H1 (cell line): Measurements from ENCODE around the gene GTF2F2. TPM values are rescaled to one million over a fixed set of nuclear protein-coding genes. Genes with fewer than 3 reads are reported as not detected.

Experiments used
- JUN ChIP-seq: IDR thresholded peaks from 2 replicates; pipeline ENCODE4 v1.6.1; 2011; ENCODE audit warnings: low read depth, mild to moderate bottlenecking, improper control_type of control experiment, low read length
- polyA plus RNA-seq, 7 experiments: library from polyadenylated mRNA; depleted of rRNA in 3 of 7; stranded (reverse) in 5 of 7; unstranded in 2 of 7; fragments of >200 nt in 5 of 7; fragments of 200-250 nt in 2 of 7; gene quantifications; 1 replicate in 5 of 7; 2 replicates in 1 of 7; 4 replicates in 1 of 7; pipeline versions ENCODE4 v1.2.1 to v1.2.3, GENCODE V29; 2011 to 2013; ENCODE audit warnings: missing spikeins in 2 of 7, mixed read lengths in 2 of 7
- total RNA-seq: library from RNA; stranded (reverse); fragmentation: NEBNext Ultra II Directional; extraction: Animal tissue kit (Norgen Biotek cat#: 25700); gene quantifications from 2 replicates; pipeline ENCODE4 v1.2.1, GENCODE V29; 2021
- TF ChIP-seq, protein P1 (sequence below): fragments of 300-600 bp; sonication (generic); IDR thresholded peaks from 2 replicates; pipeline ENCODE4 v1.7.1; 2012; ENCODE audit warnings: low read length, moderate library complexity, mild to moderate bottlenecking, inconsistent platforms; ENCODE audit not compliant: insufficient replicate concordance

GTF2F2 gene
- total and polyA plus RNA-seq, 2 of the 8 experiments (the other 6 are each of a cell fraction or from before 2014, with no cell fraction given), result 10.8 to 31.1 TPM

DNA sequence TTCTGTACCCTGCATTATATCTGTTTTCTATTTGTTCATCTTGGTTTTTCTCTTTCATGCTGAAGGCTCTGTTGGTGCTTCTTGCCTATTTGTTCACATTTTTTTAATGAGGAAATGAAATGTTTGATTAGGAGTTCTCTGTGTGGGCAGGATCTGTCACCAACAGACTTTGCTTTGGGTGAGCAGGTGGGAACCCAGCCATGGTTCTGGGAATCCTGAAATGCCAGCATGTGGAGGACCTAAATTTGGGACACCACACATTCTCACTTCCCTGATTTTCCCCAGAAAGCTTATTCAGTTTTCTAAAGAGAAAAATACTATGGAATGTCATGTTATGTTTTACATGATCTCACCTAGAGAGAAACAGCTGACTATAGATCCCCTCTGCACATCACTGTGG is 186.7 kb downstream of the GTF2F2 start (continued):
- TF ChIP-seq, protein P1, sequence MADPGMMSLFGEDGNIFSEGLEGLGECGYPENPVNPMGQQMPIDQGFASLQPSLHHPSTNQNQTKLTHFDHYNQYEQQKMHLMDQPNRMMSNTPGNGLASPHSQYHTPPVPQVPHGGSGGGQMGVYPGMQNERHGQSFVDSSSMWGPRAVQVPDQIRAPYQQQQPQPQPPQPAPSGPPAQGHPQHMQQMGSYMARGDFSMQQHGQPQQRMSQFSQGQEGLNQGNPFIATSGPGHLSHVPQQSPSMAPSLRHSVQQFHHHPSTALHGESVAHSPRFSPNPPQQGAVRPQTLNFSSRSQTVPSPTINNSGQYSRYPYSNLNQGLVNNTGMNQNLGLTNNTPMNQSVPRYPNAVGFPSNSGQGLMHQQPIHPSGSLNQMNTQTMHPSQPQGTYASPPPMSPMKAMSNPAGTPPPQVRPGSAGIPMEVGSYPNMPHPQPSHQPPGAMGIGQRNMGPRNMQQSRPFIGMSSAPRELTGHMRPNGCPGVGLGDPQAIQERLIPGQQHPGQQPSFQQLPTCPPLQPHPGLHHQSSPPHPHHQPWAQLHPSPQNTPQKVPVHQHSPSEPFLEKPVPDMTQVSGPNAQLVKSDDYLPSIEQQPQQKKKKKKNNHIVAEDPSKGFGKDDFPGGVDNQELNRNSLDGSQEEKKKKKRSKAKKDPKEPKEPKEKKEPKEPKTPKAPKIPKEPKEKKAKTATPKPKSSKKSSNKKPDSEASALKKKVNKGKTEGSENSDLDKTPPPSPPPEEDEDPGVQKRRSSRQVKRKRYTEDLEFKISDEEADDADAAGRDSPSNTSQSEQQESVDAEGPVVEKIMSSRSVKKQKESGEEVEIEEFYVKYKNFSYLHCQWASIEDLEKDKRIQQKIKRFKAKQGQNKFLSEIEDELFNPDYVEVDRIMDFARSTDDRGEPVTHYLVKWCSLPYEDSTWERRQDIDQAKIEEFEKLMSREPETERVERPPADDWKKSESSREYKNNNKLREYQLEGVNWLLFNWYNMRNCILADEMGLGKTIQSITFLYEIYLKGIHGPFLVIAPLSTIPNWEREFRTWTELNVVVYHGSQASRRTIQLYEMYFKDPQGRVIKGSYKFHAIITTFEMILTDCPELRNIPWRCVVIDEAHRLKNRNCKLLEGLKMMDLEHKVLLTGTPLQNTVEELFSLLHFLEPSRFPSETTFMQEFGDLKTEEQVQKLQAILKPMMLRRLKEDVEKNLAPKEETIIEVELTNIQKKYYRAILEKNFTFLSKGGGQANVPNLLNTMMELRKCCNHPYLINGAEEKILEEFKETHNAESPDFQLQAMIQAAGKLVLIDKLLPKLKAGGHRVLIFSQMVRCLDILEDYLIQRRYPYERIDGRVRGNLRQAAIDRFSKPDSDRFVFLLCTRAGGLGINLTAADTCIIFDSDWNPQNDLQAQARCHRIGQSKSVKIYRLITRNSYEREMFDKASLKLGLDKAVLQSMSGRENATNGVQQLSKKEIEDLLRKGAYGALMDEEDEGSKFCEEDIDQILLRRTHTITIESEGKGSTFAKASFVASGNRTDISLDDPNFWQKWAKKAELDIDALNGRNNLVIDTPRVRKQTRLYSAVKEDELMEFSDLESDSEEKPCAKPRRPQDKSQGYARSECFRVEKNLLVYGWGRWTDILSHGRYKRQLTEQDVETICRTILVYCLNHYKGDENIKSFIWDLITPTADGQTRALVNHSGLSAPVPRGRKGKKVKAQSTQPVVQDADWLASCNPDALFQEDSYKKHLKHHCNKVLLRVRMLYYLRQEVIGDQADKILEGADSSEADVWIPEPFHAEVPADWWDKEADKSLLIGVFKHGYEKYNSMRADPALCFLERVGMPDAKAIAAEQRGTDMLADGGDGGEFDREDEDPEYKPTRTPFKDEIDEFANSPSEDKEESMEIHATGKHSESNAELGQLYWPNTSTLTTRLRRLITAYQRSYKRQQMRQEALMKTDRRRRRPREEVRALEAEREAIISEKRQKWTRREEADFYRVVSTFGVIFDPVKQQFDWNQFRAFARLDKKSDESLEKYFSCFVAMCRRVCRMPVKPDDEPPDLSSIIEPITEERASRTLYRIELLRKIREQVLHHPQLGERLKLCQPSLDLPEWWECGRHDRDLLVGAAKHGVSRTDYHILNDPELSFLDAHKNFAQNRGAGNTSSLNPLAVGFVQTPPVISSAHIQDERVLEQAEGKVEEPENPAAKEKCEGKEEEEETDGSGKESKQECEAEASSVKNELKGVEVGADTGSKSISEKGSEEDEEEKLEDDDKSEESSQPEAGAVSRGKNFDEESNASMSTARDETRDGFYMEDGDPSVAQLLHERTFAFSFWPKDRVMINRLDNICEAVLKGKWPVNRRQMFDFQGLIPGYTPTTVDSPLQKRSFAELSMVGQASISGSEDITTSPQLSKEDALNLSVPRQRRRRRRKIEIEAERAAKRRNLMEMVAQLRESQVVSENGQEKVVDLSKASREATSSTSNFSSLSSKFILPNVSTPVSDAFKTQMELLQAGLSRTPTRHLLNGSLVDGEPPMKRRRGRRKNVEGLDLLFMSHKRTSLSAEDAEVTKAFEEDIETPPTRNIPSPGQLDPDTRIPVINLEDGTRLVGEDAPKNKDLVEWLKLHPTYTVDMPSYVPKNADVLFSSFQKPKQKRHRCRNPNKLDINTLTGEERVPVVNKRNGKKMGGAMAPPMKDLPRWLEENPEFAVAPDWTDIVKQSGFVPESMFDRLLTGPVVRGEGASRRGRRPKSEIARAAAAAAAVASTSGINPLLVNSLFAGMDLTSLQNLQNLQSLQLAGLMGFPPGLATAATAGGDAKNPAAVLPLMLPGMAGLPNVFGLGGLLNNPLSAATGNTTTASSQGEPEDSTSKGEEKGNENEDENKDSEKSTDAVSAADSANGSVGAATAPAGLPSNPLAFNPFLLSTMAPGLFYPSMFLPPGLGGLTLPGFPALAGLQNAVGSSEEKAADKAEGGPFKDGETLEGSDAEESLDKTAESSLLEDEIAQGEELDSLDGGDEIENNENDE, result no peak
- TF ChIP-seq JUN, result no peak
